Uterus (tissue), 4 donors: ENCODE results near the gene KCNAB1. TPM values are rescaled to one million over a fixed set of nuclear protein-coding genes. Genes with fewer than 3 reads are reported as not detected.

Experiments used
- DNase-seq, 2 donors: peaks; one replicate each; pipeline ENCODE4 v3.0.0-alpha.2; 2019 to 2020
- H3K27ac ChIP-seq, 2 donors: fragments of 200-600 bp; sonication (generic); 1 replicate in 1 of 2; 2 replicates in 1 of 2; pipeline ENCODE4 v1.5.1; 2016 to 2018
- H3K27me3 ChIP-seq, 2 donors: fragments of 200-600 bp; sonication (generic); one replicate each; pipeline ENCODE4 v1.5.1; 2018 to 2019; ENCODE audit warnings: control low read depth in 1 of 2
- H3K36me3 ChIP-seq, 2 donors: fragments of 200-600 bp; sonication (generic); one replicate each; pipeline ENCODE4 v1.5.1; 2019; ENCODE audit warnings: control low read depth in 1 of 2
- H3K4me1 ChIP-seq, 2 donors: fragments of 200-600 bp; sonication (generic); one replicate each; pipeline ENCODE4 v1.5.1; 2018 to 2019; ENCODE audit warnings: control low read depth in 1 of 2
- H3K4me3 ChIP-seq, 2 donors: fragments of 200-600 bp; sonication (generic); 1 replicate in 1 of 2; 2 replicates in 1 of 2; pipeline ENCODE4 v1.5.1; 2018 to 2019; ENCODE audit warnings: mild to moderate bottlenecking in 1 of 2
- H3K9me3 ChIP-seq, 2 donors: fragments of 200-600 bp; sonication (generic); one replicate each; pipeline ENCODE4 v1.5.1; 2019; ENCODE audit warnings: control low read depth in 1 of 2
- POLR2A ChIP-seq, 2 donors: fragments of 450-650 bp; IDR thresholded peaks; one replicate each; pipeline ENCODE4 v1.6.1; 2016; ENCODE audit warnings: antibody characterized with exemption in 2 of 2, mild to moderate bottlenecking in 1 of 2, moderate library complexity in 1 of 2
- intact Hi-C: fragments of 100-400 bp; cut with DNase I; formaldehyde crosslinking; loops from one replicate; pipeline ENCODE4 v1.15.1; 2023; ENCODE audit warnings: low total_unique reads
- total RNA-seq, 4 donors: library from RNA; depleted of rRNA in 3 of 4; stranded (reverse); fragments of >200 nt in 3 of 4; gene quantifications; one replicate each; pipeline versions ENCODE4 v1.1.0 to v1.2.4, GENCODE V29; 2014 to 2023
- TF ChIP-seq, protein P1 (sequence below), 4 experiments: fragments of 200-600 bp in 2 of 4; fragments of 450-650 bp in 2 of 4; sonication (generic) in 2 of 4; IDR thresholded peaks; one replicate each; pipeline ENCODE4 v1.5.1; 2016 to 2019; ENCODE audit warnings: antibody characterized with exemption in 4 of 4, mild to moderate bottlenecking in 2 of 4, moderate library complexity in 1 of 4
- donor health status: DM: yes; HTN: yes; CAD: no.

The KCNAB1 gene
- total RNA-seq, 4 donors from 2014 or later: 1.3 to 12.8 (median 6.8) TPM

DNA sequence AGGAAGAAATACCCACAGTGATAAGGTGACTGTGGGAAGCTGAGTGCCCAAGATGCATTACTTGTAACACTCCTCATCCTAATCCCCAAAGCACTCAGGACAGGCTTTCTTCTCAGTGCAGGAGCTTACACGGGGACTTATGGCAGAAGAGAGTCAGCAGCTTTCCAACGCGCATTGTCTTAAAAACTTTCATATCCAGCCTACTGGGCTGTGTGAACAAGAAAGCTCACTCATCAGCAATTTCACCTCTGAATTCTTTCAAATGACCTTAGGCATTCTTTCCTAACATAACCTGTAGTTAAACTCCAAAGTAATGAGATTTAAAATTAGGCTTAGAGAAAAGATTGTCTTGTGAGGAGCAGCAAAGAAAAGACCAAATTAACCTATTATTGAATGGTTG, 132.3 kb downstream of the KCNAB1 start:
- intact Hi-C loops: no loop called here
- no peak for DNase-seq
- no peaks in the 10 kb centered on the region for H3K9me3 ChIP-seq

DNA sequence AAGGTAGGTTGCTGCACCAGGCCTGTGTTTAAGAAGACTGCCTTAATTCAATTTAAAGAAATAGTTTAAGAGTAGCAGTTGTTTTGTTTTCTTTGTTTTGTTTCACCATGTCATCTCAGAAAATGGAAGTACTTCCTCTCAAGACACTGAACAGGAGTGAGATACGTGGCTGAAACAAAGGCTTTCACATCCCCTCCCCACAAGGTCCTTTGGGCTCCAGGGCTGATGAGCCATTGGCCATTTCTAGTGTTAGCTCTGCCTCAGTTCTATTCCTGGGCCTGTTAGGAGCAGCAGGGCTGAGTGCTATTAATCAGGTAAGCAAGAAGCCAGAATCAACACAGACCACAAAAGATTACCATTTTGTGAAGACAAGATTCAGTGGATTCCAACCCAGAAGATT, 132.8 kb downstream of the KCNAB1 start:
- Histone ChIP-seq H3K27me3 (no peaks in the 10 kb centered on the region), H3K4me3 (no peak overlapping the region), H3K27ac (no peak overlapping the region), H3K36me3 (no peaks in the 10 kb centered on the region), H3K9me3 (no peaks in the 10 kb centered on the region), H3K4me1 (no peaks in the 10 kb centered on the region)
- no peak for TF ChIP-seq POLR2A (IDR thresholded peaks at IDR 0.05)
- TF ChIP-seq, protein P1, sequence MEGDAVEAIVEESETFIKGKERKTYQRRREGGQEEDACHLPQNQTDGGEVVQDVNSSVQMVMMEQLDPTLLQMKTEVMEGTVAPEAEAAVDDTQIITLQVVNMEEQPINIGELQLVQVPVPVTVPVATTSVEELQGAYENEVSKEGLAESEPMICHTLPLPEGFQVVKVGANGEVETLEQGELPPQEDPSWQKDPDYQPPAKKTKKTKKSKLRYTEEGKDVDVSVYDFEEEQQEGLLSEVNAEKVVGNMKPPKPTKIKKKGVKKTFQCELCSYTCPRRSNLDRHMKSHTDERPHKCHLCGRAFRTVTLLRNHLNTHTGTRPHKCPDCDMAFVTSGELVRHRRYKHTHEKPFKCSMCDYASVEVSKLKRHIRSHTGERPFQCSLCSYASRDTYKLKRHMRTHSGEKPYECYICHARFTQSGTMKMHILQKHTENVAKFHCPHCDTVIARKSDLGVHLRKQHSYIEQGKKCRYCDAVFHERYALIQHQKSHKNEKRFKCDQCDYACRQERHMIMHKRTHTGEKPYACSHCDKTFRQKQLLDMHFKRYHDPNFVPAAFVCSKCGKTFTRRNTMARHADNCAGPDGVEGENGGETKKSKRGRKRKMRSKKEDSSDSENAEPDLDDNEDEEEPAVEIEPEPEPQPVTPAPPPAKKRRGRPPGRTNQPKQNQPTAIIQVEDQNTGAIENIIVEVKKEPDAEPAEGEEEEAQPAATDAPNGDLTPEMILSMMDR (IDR thresholded peaks at IDR 0.05): no peak
- intact Hi-C loops: no loop called here
- DNase-seq: no peak

More for the DNA sequence above, 132.3 kb downstream of the KCNAB1 start:
- Histone ChIP-seq H3K4me3 (no peak overlapping the region), H3K27ac (no peak overlapping the region), H3K36me3 (no peaks in the 10 kb centered on the region), H3K27me3 (no peaks in the 10 kb centered on the region), H3K4me1 (no peaks in the 10 kb centered on the region)
- TF ChIP-seq, protein P1 (IDR thresholded peaks at IDR 0.05): no peak
- TF ChIP-seq POLR2A (IDR thresholded peaks at IDR 0.05): no peak

DNA sequence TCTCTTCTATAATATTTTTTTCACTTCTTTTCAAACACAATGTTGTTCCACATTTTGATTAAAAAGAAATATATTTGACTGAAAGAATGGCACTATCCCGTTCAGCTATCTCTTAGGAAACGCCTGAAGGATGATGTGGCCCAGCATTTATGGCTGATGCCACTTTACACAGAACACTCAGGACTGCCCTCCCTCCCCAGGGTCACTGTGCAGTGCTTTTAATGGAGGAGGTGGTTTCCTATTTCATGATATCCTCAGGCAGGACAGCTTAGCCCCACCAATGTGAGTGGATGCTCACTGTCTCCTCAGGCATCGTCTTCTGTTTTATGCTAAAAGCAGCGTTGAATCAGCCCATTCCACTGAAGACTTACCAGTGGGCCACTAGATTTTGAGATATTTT, 135.9 kb downstream of the KCNAB1 start:
- DNase-seq: no peak
- no peaks in the 10 kb centered on the region for H3K4me1 ChIP-seq
- H3K9me3 ChIP-seq: no peaks in the 10 kb centered on the region
- no peaks in the 10 kb centered on the region for H3K27me3 ChIP-seq
- no peak overlapping the region for H3K27ac ChIP-seq
- H3K4me3 ChIP-seq: no peak overlapping the region
- H3K36me3 ChIP-seq: no peaks in the 10 kb centered on the region
- intact Hi-C loops: no loop called here
- TF ChIP-seq, protein P1 (IDR thresholded peaks at IDR 0.05): no peak
- no peak for TF ChIP-seq POLR2A (IDR thresholded peaks at IDR 0.05)

DNA sequence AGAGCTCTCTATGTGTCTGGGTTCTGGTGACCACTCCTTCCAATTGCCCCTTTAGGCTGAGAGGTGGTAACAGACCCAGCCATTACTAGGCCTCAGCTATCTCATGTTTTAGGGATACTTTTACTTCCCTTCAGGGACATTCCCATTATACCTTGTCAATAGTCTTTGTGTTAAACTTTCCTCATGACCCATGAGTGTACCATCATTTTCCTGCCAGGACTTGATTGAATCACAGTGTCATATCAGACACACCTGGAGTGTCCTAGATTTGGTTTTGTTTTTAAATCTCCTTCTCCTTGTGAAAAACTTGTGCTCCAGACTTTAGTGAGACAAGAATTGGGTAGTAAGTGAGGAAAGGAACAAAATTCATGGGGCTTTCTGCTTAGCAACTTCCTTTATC, 136.6 kb downstream of the KCNAB1 start:
- H3K27me3 ChIP-seq: no peaks in the 10 kb centered on the region
- no peaks in the 10 kb centered on the region for H3K36me3 ChIP-seq
- H3K4me1 ChIP-seq: no peaks in the 10 kb centered on the region
- DNase-seq: no peak
- intact Hi-C loops: no loop called here
- no peak for TF ChIP-seq POLR2A (IDR thresholded peaks at IDR 0.05)
- TF ChIP-seq, protein P1 (IDR thresholded peaks at IDR 0.05): no peak
- no peaks in the 10 kb centered on the region for H3K9me3 ChIP-seq
- H3K4me3 ChIP-seq: no peak overlapping the region
- no peak overlapping the region for H3K27ac ChIP-seq

DNA sequence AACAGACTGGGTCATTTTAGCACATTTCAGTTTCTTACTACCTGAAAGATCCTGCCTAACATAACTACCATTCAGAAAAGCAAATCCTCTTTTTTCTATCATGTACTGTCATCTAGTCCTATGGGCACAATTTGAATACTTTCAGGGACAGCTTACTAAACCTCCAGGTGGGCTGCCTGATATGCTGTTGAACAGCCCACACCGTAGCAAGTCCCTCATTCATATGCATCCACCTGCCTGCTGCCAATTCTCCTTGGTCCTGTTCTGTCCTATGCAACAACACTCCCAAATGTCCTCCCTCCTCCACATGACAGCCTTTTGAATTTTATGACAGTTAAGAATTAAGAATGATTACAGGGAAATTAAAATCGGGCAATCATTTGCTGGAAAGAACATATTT, 137.9 kb downstream of the KCNAB1 start:
- H3K4me3 ChIP-seq: no peak overlapping the region
- TF ChIP-seq, protein P1 (IDR thresholded peaks at IDR 0.05): no peak

More for the DNA sequence above, 137.9 kb downstream of the KCNAB1 start:
- no peak for DNase-seq
- Histone ChIP-seq H3K9me3 (no peaks in the 10 kb centered on the region), H3K36me3 (no peaks in the 10 kb centered on the region), H3K27ac (no peak overlapping the region), H3K4me1 (no peaks in the 10 kb centered on the region), H3K27me3 (no peaks in the 10 kb centered on the region)
- intact Hi-C loops: no loop called here
